GM06990 (cell line): ENCODE data around the gene ZMIZ2.
"Not testable (repeated sequence)": the region's sequence is repeated elsewhere in the genome, so short reads cannot be mapped to it uniquely, and the experiment has no call there.

Experiments
- DNase-seq: peaks from one replicate; pipeline ENCODE4 v3.0.0-alpha.2; 2011; ENCODE audit not compliant: insufficient read length; ENCODE audit errors: extremely low read depth
- H3K27me3 ChIP-seq: replicated peaks from 2 replicates; pipeline ENCODE4 v1.6.0; 2011; ENCODE audit warnings: low read length; ENCODE audit not compliant: control insufficient read depth, insufficient read depth
- H3K36me3 ChIP-seq: 2 replicates; pipeline ENCODE4 v1.5.1; 2011; ENCODE audit warnings: low read length; ENCODE audit not compliant: control insufficient read depth, insufficient read depth
- H3K4me3 ChIP-seq: replicated peaks from 2 replicates; pipeline ENCODE4 v1.5.1; 2011; ENCODE audit warnings: low read depth, mild to moderate bottlenecking, control low read depth, low read length
- CTCF ChIP-seq: IDR thresholded peaks from 2 replicates; pipeline ENCODE4 v1.5.1; 2011; ENCODE audit warnings: low read length, control low read depth, mild to moderate bottlenecking, inconsistent platforms; ENCODE audit not compliant: insufficient read depth, poor library complexity, severe bottlenecking

ZMIZ2 gene

GRCh38 chr7:44802418-44803025 is 53.9 kb downstream of the ZMIZ2 start:
- no peaks in the 10 kb centered on the region for H3K27me3 ChIP-seq
- H3K4me3 ChIP-seq: no peak overlapping the region
- DNase-seq: no peak
- no peak for TF ChIP-seq CTCF
- H3K36me3 ChIP-seq: peaks cover 21% of the 10 kb centered on the region

- not testable (repeated sequence) for H3K4me3 ChIP-seq, DNase-seq, H3K27me3 ChIP-seq
- H3K36me3 ChIP-seq: peaks cover 18% of the 10 kb centered on the region
These were observed 55.3 kb downstream of the ZMIZ2 start for GRCh38 chr7:44803828-44804519.

DNA sequence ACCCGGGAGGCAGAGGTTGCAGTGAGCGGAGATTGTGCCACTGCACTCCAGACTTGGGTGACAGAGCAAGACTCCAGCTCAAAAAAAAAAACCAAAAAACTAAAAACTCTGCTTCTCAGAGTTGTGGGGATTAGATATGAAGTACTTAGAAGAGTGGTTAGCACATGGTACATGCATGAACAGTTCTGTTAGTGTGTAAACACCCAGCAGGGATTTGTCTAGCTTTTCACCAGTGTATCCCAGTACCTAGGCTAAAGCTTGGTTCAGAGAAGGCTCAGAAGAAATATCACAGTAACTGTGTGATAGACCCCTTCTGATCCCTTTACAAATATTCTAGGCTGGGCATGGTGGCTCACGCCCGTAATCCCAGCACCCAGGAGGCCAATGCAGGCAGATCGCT is 57.3 kb downstream of the ZMIZ2 start:
- peaks cover 11% of the 10 kb centered on the region for H3K36me3 ChIP-seq
- no peaks in the 10 kb centered on the region for H3K27me3 ChIP-seq
- no peak for DNase-seq
- no peak for TF ChIP-seq CTCF
- H3K4me3 ChIP-seq: no peak overlapping the region

- H3K36me3 ChIP-seq: no peaks in the 10 kb centered on the region
- no peak for DNase-seq
- H3K4me3 ChIP-seq: no peak overlapping the region
- H3K27me3 ChIP-seq: no peaks in the 10 kb centered on the region
- TF ChIP-seq CTCF: no peak
These were observed 60.3 kb downstream of the ZMIZ2 start for GRCh38 chr7:44808914-44809393.

DNA sequence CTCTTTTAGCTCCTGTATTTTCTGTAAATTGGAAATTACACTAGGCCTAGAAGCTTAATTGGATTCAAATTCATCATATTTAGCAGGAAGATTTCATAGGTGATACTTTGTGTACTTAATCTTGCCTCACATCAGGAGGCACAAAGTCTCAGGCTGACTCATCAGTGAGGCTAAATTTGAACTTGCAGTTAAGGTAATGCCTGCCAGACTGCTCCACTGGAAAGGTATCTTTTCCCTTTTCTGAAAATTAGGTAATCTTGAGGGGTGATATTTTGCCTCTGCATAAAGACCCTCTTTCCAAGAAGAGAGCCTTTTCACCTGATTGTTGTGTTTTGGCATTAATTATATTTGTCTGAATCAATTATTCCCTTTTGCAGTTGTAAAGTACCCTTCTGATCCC is 62.4 kb downstream of the ZMIZ2 start:
- H3K27me3 ChIP-seq: no peaks in the 10 kb centered on the region
- DNase-seq: no peak
- no peak overlapping the region for H3K4me3 ChIP-seq
- no peaks in the 10 kb centered on the region for H3K36me3 ChIP-seq
- no peak for TF ChIP-seq CTCF

- H3K27me3 ChIP-seq: no peaks in the 10 kb centered on the region
- TF ChIP-seq CTCF: no peak
- no peaks in the 10 kb centered on the region for H3K36me3 ChIP-seq
- H3K4me3 ChIP-seq: no peak overlapping the region
- no peak for DNase-seq
These were observed 62.9 kb downstream of the ZMIZ2 start for GRCh38 chr7:44811571-44811970.
